ENCODE results near the gene AFDN. TPM values are rescaled to one million over a fixed set of nuclear protein-coding genes. Genes with fewer than 3 reads are reported as not detected.
A peak's percentile ranks its signal among the peaks of the same experiment; 100 is the strongest.

Gene AFDN
- total RNA-seq, 6 donors from 2014 or later = 149 to 517 (median 265) TPM

GRCh38 chr6:167882244-167882643 lies 55.5 kb downstream of the AFDN start:
- H3K9me3 ChIP-seq = no peaks in the 10 kb centered on the region
- ATAC-seq (ENCODE audit: low FRiP score in 2 of 2) (no peak), DNase-seq (no peak)
- H3K27me3 ChIP-seq = no peaks in the 10 kb centered on the region
- WGBS, 2 donors = 91 to 94% methylated on average over 6 of the region's 6 CpGs
- H3K27ac ChIP-seq = no peak overlapping the region
- peaks cover 0 to 3% (median 0%) of the 10 kb centered on the region in 4 donors for H3K4me1 ChIP-seq
- H3K36me3 ChIP-seq = peaks cover 0 to 59% (median 5%) of the 10 kb centered on the region in 4 donors
- H3K4me3 ChIP-seq = no peak overlapping the region
- TF ChIP-seq CTCF (IDR thresholded peaks at IDR 0.05) = no peak
- no peak for TF ChIP-seq EP300 (IDR thresholded peaks at IDR 0.05)
- no peak for TF ChIP-seq POLR2A (IDR thresholded peaks at IDR 0.05)
- TF ChIP-seq POLR2AphosphoS5 (IDR thresholded peaks at IDR 0.05) = no peak

DNA sequence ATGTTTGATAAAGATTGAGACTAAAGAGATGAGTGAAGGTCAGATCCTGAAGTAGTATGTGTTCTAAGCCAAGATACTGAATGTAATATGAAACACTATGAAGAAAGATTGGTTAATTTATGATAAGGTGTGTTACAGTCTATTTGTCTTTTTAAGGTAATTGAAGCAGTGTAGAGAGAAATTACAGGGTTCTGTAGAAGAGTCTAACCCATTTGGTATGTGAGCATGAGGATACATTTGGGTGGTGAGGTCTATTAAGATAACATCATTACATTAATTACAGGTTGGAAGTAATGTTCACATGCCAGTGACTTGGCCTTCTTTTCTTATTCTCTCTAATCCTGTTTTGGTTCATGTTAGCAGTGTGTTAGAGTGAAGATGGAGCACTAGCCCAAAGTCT lies 61.4 kb downstream of the AFDN start:
- H3K27me3 ChIP-seq = no peaks in the 10 kb centered on the region
- no peak overlapping the region for H3K27ac ChIP-seq
- peaks cover 0 to 50% (median 4%) of the 10 kb centered on the region in 4 donors for H3K36me3 ChIP-seq
- H3K9me3 ChIP-seq = no peaks in the 10 kb centered on the region
- ATAC-seq (ENCODE audit: low FRiP score in 2 of 2) = no peak
- no peaks in the 10 kb centered on the region for H3K4me1 ChIP-seq
- no peak for TF ChIP-seq POLR2AphosphoS5 (IDR thresholded peaks at IDR 0.05)
- TF ChIP-seq CTCF (IDR thresholded peaks at IDR 0.05) = no peak
- TF ChIP-seq POLR2A (IDR thresholded peaks at IDR 0.05) = no peak
- no peak for TF ChIP-seq EP300 (IDR thresholded peaks at IDR 0.05)
- no peak for DNase-seq
- H3K4me3 ChIP-seq = no peak overlapping the region

- H3K4me3 ChIP-seq = no peak overlapping the region
- H3K9me3 ChIP-seq = no peaks in the 10 kb centered on the region
- peaks cover 0 to 4% (median 0%) of the 10 kb centered on the region in 4 donors for H3K4me1 ChIP-seq
- 84% methylated on average over 8 of the region's 8 CpGs for WGBS, 2 donors
- peaks cover 0 to 48% (median 7%) of the 10 kb centered on the region in 4 donors for H3K36me3 ChIP-seq
- no peaks in the 10 kb centered on the region for H3K27me3 ChIP-seq
- ATAC-seq (ENCODE audit: low FRiP score in 2 of 2) (peak in 1 of 2 donors; percentile 44), DNase-seq (no peak)
- no peak overlapping the region for H3K27ac ChIP-seq
- TF ChIP-seq CTCF (IDR thresholded peaks at IDR 0.05) (no peak), POLR2AphosphoS5 (IDR thresholded peaks at IDR 0.05) (no peak), EP300 (IDR thresholded peaks at IDR 0.05) (no peak), POLR2A (IDR thresholded peaks at IDR 0.05) (no peak)
Measured at GRCh38 chr6:167892835-167893815, 66.4 kb downstream of the AFDN start.

DNA sequence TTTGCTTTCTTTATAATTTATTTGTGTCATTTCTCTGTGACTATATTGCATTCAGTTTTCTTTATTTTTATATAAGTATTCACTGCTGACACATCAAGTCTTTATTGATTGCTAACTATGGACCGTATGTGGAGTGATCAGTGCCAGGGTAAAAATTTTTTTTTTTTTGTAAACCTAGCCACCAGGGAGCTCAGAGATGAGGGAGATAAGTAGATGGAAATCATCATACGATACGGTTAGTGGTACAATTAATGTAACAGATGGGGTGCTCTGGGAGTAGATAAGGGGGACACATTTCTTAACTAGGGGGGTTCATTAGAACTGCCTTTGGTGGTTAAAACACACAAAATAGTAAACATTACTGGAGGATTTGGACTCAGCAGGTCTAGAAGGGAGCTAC lies 68.3 kb downstream of the AFDN start:
- peaks cover 0 to 47% (median 5%) of the 10 kb centered on the region in 4 donors for H3K36me3 ChIP-seq
- ATAC-seq (ENCODE audit: low FRiP score in 2 of 2) (no peak), DNase-seq (no peak)
- H3K27ac ChIP-seq = peak overlapping the region in 1 of 4 donors; percentile 5
- TF ChIP-seq POLR2A (IDR thresholded peaks at IDR 0.05) (no peak), EP300 (IDR thresholded peaks at IDR 0.05) (no peak), CTCF (IDR thresholded peaks at IDR 0.05) (no peak), POLR2AphosphoS5 (IDR thresholded peaks at IDR 0.05) (no peak)
- no peak overlapping the region for H3K4me3 ChIP-seq
- H3K9me3 ChIP-seq = no peaks in the 10 kb centered on the region
- WGBS, 2 donors = 82 to 83% methylated on average over 3 of the region's 3 CpGs
- no peaks in the 10 kb centered on the region for H3K27me3 ChIP-seq
- H3K4me1 ChIP-seq = peaks cover 0 to 10% (median 0%) of the 10 kb centered on the region in 4 donors

Data from upper lobe of left lung (tissue), 6 donors.